IMR-90 (cell line): Measurements from ENCODE around the gene SLC1A5. TPM values are rescaled to one million over a fixed set of nuclear protein-coding genes. Genes with fewer than 3 reads are reported as not detected.

ENCODE experiments used
- ATAC-seq: fragments of 200-7000 bp; cut with Tn5 transposase; 2 replicates; pipeline ENCODE4 v1.9.1; 2020; ENCODE audit warnings: low read depth, mild to moderate bottlenecking, moderate library complexity
- BruUV-seq: library from RNA; stranded (reverse); fragments of 400-500 nt; replicated peaks from 2 replicates; lab custom pipeline; 2021; lab: Mats Ljungman, UMichigan
- CTCF ChIA-PET: fragments of 300-600 bp; formaldehyde crosslinking; extraction: SDS; loops from one replicate; lab custom pipeline; 2021; ENCODE audit warnings: antibody characterized with exemption; lab: Yijun Ruan, JAX
- POLR2A ChIA-PET: fragments of 300-600 bp; sonication (Branson Sonifier 250); formaldehyde crosslinking; loops from one replicate; lab custom pipeline; 2022; ENCODE audit warnings: antibody characterized with exemption; ENCODE audit not compliant: unreplicated experiment; lab: Charles Lee
- DNase-seq: peaks from one replicate; pipeline ENCODE4 v3.0.0; 2013
- H2AFZ ChIP-seq: replicated peaks from 2 replicates; pipeline ENCODE3; 2013; ENCODE audit warnings: low read length, mild to moderate bottlenecking; ENCODE audit not compliant: poor library complexity
- H2AK5ac ChIP-seq: 2 replicates; pipeline ENCODE4 v1.6.1; 2013; ENCODE audit warnings: low read depth, low read length, inconsistent platforms
- H2AK9ac ChIP-seq: replicated peaks from 2 replicates; pipeline ENCODE3; 2013; ENCODE audit warnings: mild to moderate bottlenecking, low read depth, low read length, moderate library complexity; ENCODE audit not compliant: poor library complexity
- H2BK120ac ChIP-seq: 2 replicates; pipeline ENCODE4 v1.6.1; 2013; ENCODE audit warnings: low read depth, low read length, inconsistent platforms
- H2BK15ac ChIP-seq: 3 replicates; pipeline ENCODE4 v1.6.1; 2013; ENCODE audit warnings: low read depth, low read length, inconsistent platforms
- H2BK20ac ChIP-seq: 2 replicates; pipeline ENCODE4 v1.6.1; 2013; ENCODE audit warnings: low read depth, mild to moderate bottlenecking, inconsistent platforms, low read length, moderate library complexity
- H2BK5ac ChIP-seq: 2 replicates; pipeline ENCODE4 v1.6.1; 2013; ENCODE audit warnings: mild to moderate bottlenecking, low read depth, low read length, inconsistent platforms; ENCODE audit not compliant: poor library complexity, severe bottlenecking
- H3K14ac ChIP-seq: replicated peaks from 2 replicates; pipeline ENCODE4 v1.6.1; 2013; ENCODE audit warnings: low read depth, low read length, inconsistent platforms
- H3K18ac ChIP-seq: 2 replicates; pipeline ENCODE4 v1.6.1; 2013; ENCODE audit warnings: low read depth, low read length, control low read depth
- H3K23ac ChIP-seq: 2 replicates; pipeline ENCODE4 v1.6.1; 2013; ENCODE audit warnings: low read depth, low read length, inconsistent platforms
- H3K27ac ChIP-seq: 2 replicates; pipeline ENCODE4 v1.5.1; 2013; ENCODE audit warnings: mild to moderate bottlenecking, control low read depth, low read length; ENCODE audit not compliant: insufficient read depth
- H3K27me3 ChIP-seq: 2 replicates; pipeline ENCODE4 v1.6.1; 2013; ENCODE audit warnings: low read length; ENCODE audit not compliant: control insufficient read depth, insufficient read depth
- H3K36me3 ChIP-seq: 2 replicates; pipeline ENCODE4 v1.6.1; 2013; ENCODE audit warnings: low read length, mixed read lengths; ENCODE audit not compliant: control insufficient read depth, insufficient read depth
- H3K4ac ChIP-seq: 2 replicates; pipeline ENCODE4 v1.6.1; 2013; ENCODE audit warnings: low read depth, low read length, inconsistent platforms
- H3K4me1 ChIP-seq: 2 replicates; pipeline ENCODE4 v1.6.1; 2013; ENCODE audit warnings: low read length, mixed read lengths; ENCODE audit not compliant: control insufficient read depth, insufficient read depth
- H3K4me2 ChIP-seq: 2 replicates; pipeline ENCODE4 v1.6.1; 2013; ENCODE audit warnings: low read depth, mild to moderate bottlenecking, control low read depth, low read length, moderate library complexity
- H3K4me3 ChIP-seq: 2 replicates; pipeline ENCODE4 v1.5.1; 2013; ENCODE audit warnings: low read depth, mild to moderate bottlenecking, control low read depth, low read length, moderate library complexity; ENCODE audit not compliant: insufficient read depth
- H3K56ac ChIP-seq: 2 replicates; pipeline ENCODE4 v1.6.1; 2013; ENCODE audit warnings: low read length, inconsistent platforms; ENCODE audit not compliant: insufficient read depth; ENCODE audit errors: extremely low read depth
- H3K79me1 ChIP-seq, 2 experiments: 2 replicates each; pipeline ENCODE4 v1.6.1; 2013; ENCODE audit warnings: low read length in 2 of 2, inconsistent platforms in 1 of 2, low read depth in 1 of 2
- H3K9ac ChIP-seq: 2 replicates; pipeline ENCODE4 v1.6.1; 2013; ENCODE audit warnings: low read depth, low read length, control low read depth
- H3K9me1 ChIP-seq: 2 replicates; pipeline ENCODE4 v1.6.1; 2013; ENCODE audit warnings: low read length, inconsistent platforms; ENCODE audit not compliant: insufficient read depth
- H3K9me3 ChIP-seq: 2 replicates; pipeline ENCODE4 v1.6.1; 2013; ENCODE audit warnings: low read length; ENCODE audit not compliant: control insufficient read depth, insufficient read depth
- H4K20me1 ChIP-seq: 2 replicates; pipeline ENCODE4 v1.6.1; 2013; ENCODE audit warnings: low read length, inconsistent platforms; ENCODE audit not compliant: insufficient read depth
- H4K5ac ChIP-seq: 2 replicates; pipeline ENCODE4 v1.6.1; 2013; ENCODE audit warnings: mild to moderate bottlenecking, low read depth, low read length, control low read depth
- H4K8ac ChIP-seq, 2 experiments: 2 replicates each; pipeline ENCODE4 v1.6.1; 2013; ENCODE audit warnings: low read depth in 2 of 2, low read length in 2 of 2, control low read depth in 1 of 2, inconsistent platforms in 1 of 2
- H4K91ac ChIP-seq: 2 replicates; pipeline ENCODE4 v1.6.1; 2013; ENCODE audit warnings: low read depth, low read length, inconsistent platforms; ENCODE audit not compliant: insufficient read depth
- FOS ChIP-seq: fragments of 150-350 bp; IDR thresholded peaks from 2 replicates; pipeline ENCODE4 v1.6.1; 2016; ENCODE audit warnings: low read depth, low read length
- WGBS, 2 experiments: methylation state at CpG; one replicate each; pipeline versions ENCODE4 v1.1.5 to v1.1.7; 2013; ENCODE audit warnings: missing lambda C conversion rate in 2 of 2; ENCODE audit not compliant: insufficient read length in 1 of 2; ENCODE audit errors: extremely low coverage in 2 of 2; 5-methylcytosine and 5-hydroxymethylcytosine counted together
- dilution Hi-C: fragments of 300-500 bp; cut with HindIII; formaldehyde crosslinking; loops from one replicate; pipeline ENCODE4 v1.14.3; 2018; ENCODE audit warnings: low sequenced_read_pairs; ENCODE audit not compliant: unreplicated experiment
- in situ Hi-C: fragments of 300-500 bp; cut with MboI; formaldehyde crosslinking; loops from 3 replicates; pipeline ENCODE4 v1.14.3; 2019; ENCODE audit warnings: low sequenced_read_pairs, inconsistent platforms, mixed read lengths
- intact Hi-C: fragments of 100-400 bp; cut with micrococcal nuclease; formaldehyde crosslinking; loops from 2 replicates; pipeline ENCODE4 v1.10.0; 2022
- microRNA-seq, 2 experiments: library from miRNA; stranded (forward) in 1 of 2; unstranded in 1 of 2; fragments of 10-50 nt in 1 of 2; fragments of <30 nt in 1 of 2; gene quantifications in 1 of 2; microRNA quantifications in 1 of 2; one replicate each; pipeline versions ENCODE3 to v1.1.0; 2013 to 2020; ENCODE audit not compliant: insufficient read depth in 1 of 2, insufficient read length in 1 of 2, unreplicated experiment in 1 of 2
- polyA plus RNA-seq, 3 experiments: library from polyadenylated mRNA; depleted of rRNA; stranded (reverse); fragments of >200 nt; gene quantifications; 2 replicates each; pipeline ENCODE4 v1.2.3, GENCODE V29; 2012; ENCODE audit warnings: low replicate concordance in 1 of 3
- small RNA-seq, 5 experiments: library from RNA; depleted of rRNA; stranded (forward); fragments of <200 nt; gene quantifications; one replicate each; pipeline ENCODE3, GENCODE V24; 2012
- total RNA-seq: library from RNA; depleted of rRNA; stranded (reverse); fragments of >200 nt; gene quantifications from 2 replicates; pipeline ENCODE4 v1.2.3, GENCODE V29; 2012; rRNA removed

Gene SLC1A5
- total and polyA plus RNA-seq, 2 of the 4 experiments (the other 2 are of a cell fraction): 142 to 171 TPM

DNA sequence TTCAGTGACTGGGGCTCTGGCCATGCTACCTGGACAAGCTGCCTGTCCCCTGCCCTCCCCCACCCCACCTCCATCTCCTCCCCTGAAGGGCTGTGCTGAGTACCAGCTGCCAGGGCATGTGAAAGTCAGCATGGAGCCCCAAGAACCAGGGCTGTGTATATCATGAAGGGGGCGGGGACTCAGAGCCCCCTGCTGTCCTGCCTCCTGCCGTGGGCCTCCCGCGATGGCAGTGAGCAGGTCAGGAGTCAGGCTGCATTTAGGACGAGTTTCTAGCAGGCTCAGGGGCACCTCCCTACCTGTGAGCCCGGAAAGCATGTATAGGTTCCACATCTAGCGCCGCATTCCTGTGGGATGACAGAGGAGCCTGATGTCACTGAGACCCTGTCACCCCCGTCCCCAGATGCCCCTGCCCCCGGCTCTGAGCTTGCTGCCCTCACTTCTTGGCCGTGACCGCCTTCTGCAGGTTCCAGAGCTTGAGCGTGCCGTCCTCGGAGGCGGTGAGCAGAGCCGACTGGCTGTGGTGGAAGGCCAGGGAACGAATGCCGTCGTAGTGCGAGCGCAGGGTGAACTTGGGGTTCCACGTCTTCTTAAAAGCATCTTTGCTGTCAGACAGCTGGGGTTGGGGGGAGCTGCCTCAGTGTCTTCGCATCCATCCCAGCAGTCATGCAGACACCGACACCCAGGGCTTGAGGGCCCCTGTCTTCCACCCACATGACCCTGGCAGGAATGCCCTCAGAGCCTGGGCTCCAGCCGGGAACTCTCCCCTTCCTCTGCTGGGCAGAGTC lies 63.2 kb downstream of the SLC1A5 start:
- Histone ChIP-seq H3K9me1 (0 out of 2 replicates have a peak, but pooled peaks cover 2% of the 10 kb centered on the region), H2AK5ac (no peak overlapping the region), H3K4me2 (no peak overlapping the region), H2BK120ac (no peak overlapping the region), H3K4me1 (peaks cover 2% of the 10 kb centered on the region; the same call in 1 of the 2 replicates), H4K91ac (no peak overlapping the region), H2AFZ (no peak overlapping the region), H3K4me3 (no peak overlapping the region), H3K79me1 (peaks cover 25 to 66% of the 10 kb centered on the region in 2 experiments), H4K20me1 (peaks cover 38% of the 10 kb centered on the region), H3K56ac (no peak overlapping the region), H3K9me3 (no peaks in the 10 kb centered on the region), H2BK20ac (no peak overlapping the region), H3K18ac (no peak overlapping the region), H3K9ac (no peak overlapping the region), H3K27me3 (no peaks in the 10 kb centered on the region), H4K5ac (no peak overlapping the region), H2AK9ac (no peak overlapping the region), H2BK5ac (no peak overlapping the region), H3K36me3 (peaks cover 90% of the 10 kb centered on the region), H2BK15ac (no peak overlapping the region), H3K14ac (no peak overlapping the region), H4K8ac (no peak overlapping the region), H3K4ac (no peak overlapping the region), H3K23ac (no peak overlapping the region), H3K27ac (no peak overlapping the region)
- 89% methylated on average over 15 of the region's 26 CpGs; no CpG with 5 or more reads in 1 of the 2 experiments for WGBS, 2 experiments
- no peak for ATAC-seq
- BruUV-seq: no TSS peak
- ChIA-PET CTCF (no interaction called here), POLR2A (no interaction called here)
- no peak for DNase-seq
- dilution Hi-C loops (no loop called here), intact Hi-C loops (no loop called here), in situ Hi-C loops (no loop called here)
- TF ChIP-seq FOS: no peak

Small RNAs within 50 kb of the gene (microRNA-seq; reads per million reads assigned to microRNA genes)
- gene AC008622.3 (ENCODE audit: insufficient read depth, insufficient read length): not detected
- gene HNRNPMP2 (ENCODE audit: insufficient read depth, insufficient read length): not detected
- gene RF00019 (ENCODE audit: insufficient read depth, insufficient read length): not detected

Small RNAs within 50 kb of the gene (small RNA-seq; reads per million reads assigned to genes)
- 0 reads per million in 5 experiments for gene AC008622.3
- 0 reads per million in 5 experiments for gene HNRNPMP2
- 0 reads per million in 5 experiments for gene RF00019

Other genes starting within 250 kb of the SLC1A5 start
- gene CALM3, start 187.3 kb downstream of the SLC1A5 start, total RNA-seq: 91.6 and 197 TPM in 2 replicates
- 467 and 501 TPM in 2 replicates for gene CALM3, start 187.3 kb downstream of the SLC1A5 start, polyA plus RNA-seq (2012; rRNA removed)
- gene PTGIR, start 163.5 kb downstream of the SLC1A5 start, total RNA-seq: 0.54 and 0.56 TPM in 2 replicates
- 4.9 and 5.3 TPM in 2 replicates for gene PTGIR, start 163.5 kb downstream of the SLC1A5 start, polyA plus RNA-seq (2012; rRNA removed)
- gene GNG8, start 152.4 kb downstream of the SLC1A5 start, total RNA-seq: not detected in 2 replicates
- gene GNG8, start 152.4 kb downstream of the SLC1A5 start, polyA plus RNA-seq (2012; rRNA removed): not detected in 2 replicates
- 1.6 and 1.9 TPM in 2 replicates for gene DACT3, start 127.4 kb downstream of the SLC1A5 start, total RNA-seq
- gene DACT3, start 127.4 kb downstream of the SLC1A5 start, polyA plus RNA-seq (2012; rRNA removed): 4.9 and 5.7 TPM in 2 replicates
- 9.9 and 10.0 TPM in 2 replicates for gene PRKD2, start 71.5 kb downstream of the SLC1A5 start, total RNA-seq
- 18.8 and 19.6 TPM in 2 replicates for gene PRKD2, start 71.5 kb downstream of the SLC1A5 start, polyA plus RNA-seq (2012; rRNA removed)
- 5.8 and 6.1 TPM in 2 replicates for gene FKRP, start 42.5 kb downstream of the SLC1A5 start, total RNA-seq
- 25.3 and 28.5 TPM in 2 replicates for gene FKRP, start 42.5 kb downstream of the SLC1A5 start, polyA plus RNA-seq (2012; rRNA removed)
- gene STRN4, start 42.1 kb downstream of the SLC1A5 start, total RNA-seq: 36.7 and 37.8 TPM in 2 replicates
- 112 and 127 TPM in 2 replicates for gene STRN4, start 42.1 kb downstream of the SLC1A5 start, polyA plus RNA-seq (2012; rRNA removed)
- gene AP2S1, start 62.3 kb upstream of the SLC1A5 start, total RNA-seq: 134 and 144 TPM in 2 replicates
- gene AP2S1, start 62.3 kb upstream of the SLC1A5 start, polyA plus RNA-seq (2012; rRNA removed): 274 and 374 TPM in 2 replicates
- 28.9 and 29.0 TPM in 2 replicates for gene ARHGAP35, start 72.4 kb upstream of the SLC1A5 start, total RNA-seq
- 16.4 and 18.7 TPM in 2 replicates for gene ARHGAP35, start 72.4 kb upstream of the SLC1A5 start, polyA plus RNA-seq (2012; rRNA removed)
- gene NPAS1, start 231.2 kb upstream of the SLC1A5 start, total RNA-seq: 0.36 and 0.56 TPM in 2 replicates
- gene NPAS1, start 231.2 kb upstream of the SLC1A5 start, polyA plus RNA-seq (2012; rRNA removed): 5.7 and 7.4 TPM in 2 replicates